Body of pancreas (tissue), 4 donors: ENCODE data around the gene PDE9A. TPM values are rescaled to one million over a fixed set of nuclear protein-coding genes. Genes with fewer than 3 reads are reported as not detected.

ENCODE experiments used
- ATAC-seq: fragments of 150-250 bp; one replicate; pipeline ENCODE4 v1.9.1; 2016
- DNase-seq, 4 donors: peaks; one replicate each; pipeline ENCODE4 v3.0.0-alpha.2; 2019
- H3K27ac ChIP-seq, 4 donors: fragments of 200-600 bp; sonication (generic); 1 replicate in 3 of 4; 2 replicates in 1 of 4; pipeline versions ENCODE4 v1.5.1 to v1.6.1; 2016 to 2019; ENCODE audit warnings: mild to moderate bottlenecking in 1 of 4, mixed read lengths in 1 of 4, moderate library complexity in 1 of 4
- H3K27me3 ChIP-seq, 2 donors: fragments of 200-600 bp; sonication (generic); one replicate each; pipeline ENCODE4 v1.6.0; 2016; ENCODE audit warnings: mild to moderate bottlenecking in 1 of 2
- H3K36me3 ChIP-seq, 2 donors: fragments of 200-600 bp; sonication (generic); replicated peaks in 1 of 2; 2 replicates each; pipeline ENCODE4 v1.5.1; 2016; ENCODE audit warnings: low read depth in 2 of 2; ENCODE audit not compliant: insufficient read depth in 1 of 2
- H3K4me1 ChIP-seq: fragments of 200-600 bp; sonication (generic); one replicate; pipeline ENCODE4 v1.6.0; 2016
- H3K4me3 ChIP-seq, 2 donors: fragments of 200-600 bp; sonication (generic); 1 replicate in 1 of 2; 2 replicates in 1 of 2; pipeline ENCODE4 v1.5.1; 2016 to 2019
- H3K9me3 ChIP-seq, 3 donors: fragments of 200-600 bp; sonication (generic); 1 replicate in 2 of 3; 2 replicates in 1 of 3; pipeline ENCODE4 v1.5.1; 2016
- CTCF ChIP-seq, 7 experiments: fragments of 450-650 bp in 4 of 7; fragments of 200-600 bp in 3 of 7; sonication (generic) in 3 of 7; IDR thresholded peaks; one replicate each; pipeline ENCODE4 v1.5.1; 2016 to 2019; ENCODE audit warnings: antibody characterized with exemption in 7 of 7
- POLR2A ChIP-seq, 3 donors: fragments of 450-650 bp; IDR thresholded peaks; one replicate each; pipeline ENCODE4 v1.6.1; 2016; ENCODE audit warnings: antibody characterized with exemption in 3 of 3, mild to moderate bottlenecking in 2 of 3
- WGBS, 2 donors: methylation state at CpG; one replicate each; pipeline ENCODE4 v1.1.5; 2017; 5-methylcytosine and 5-hydroxymethylcytosine counted together
- intact Hi-C: fragments of 100-400 bp; cut with DNase I; formaldehyde crosslinking; loops from one replicate; pipeline ENCODE4 v1.15.1; 2023
- total RNA-seq, 2 donors: library from RNA; depleted of rRNA; stranded (reverse); fragments of >200 nt; gene quantifications; one replicate each; pipeline ENCODE4 v1.1.0, GENCODE V29; 2016

Gene PDE9A
- total RNA-seq, 2 donors from 2014 or later = 5.2 to 7.9 TPM

GRCh38 chr21:42672699-42673458 lies 19.5 kb downstream of the PDE9A start:
- no peaks in the 10 kb centered on the region for H3K27me3 ChIP-seq
- no peaks in the 10 kb centered on the region for H3K36me3 ChIP-seq
- ATAC-seq (peak; percentile 27), DNase-seq (no peak)
- H3K27ac ChIP-seq = no peak overlapping the region
- intact Hi-C loops = no loop called here
- H3K4me1 ChIP-seq = peaks cover 6% of the 10 kb centered on the region
- no peak for TF ChIP-seq CTCF (IDR thresholded peaks at IDR 0.05)
- 79 to 87% methylated on average over 13 to 24 of the region's 24 CpGs for WGBS, 2 donors
- H3K4me3 ChIP-seq = no peak overlapping the region
- no peaks in the 10 kb centered on the region for H3K9me3 ChIP-seq

GRCh38 chr21:42673633-42674328 lies 20.4 kb downstream of the PDE9A start:
- 67 to 68% methylated on average over 17 to 23 of the region's 23 CpGs for whole genome bisulfite sequencing, 2 donors
- intact Hi-C loops = no loop called here
- H3K4me1 ChIP-seq = peaks cover 6% of the 10 kb centered on the region

GRCh38 chr21:42674351-42674940 lies 21.0 kb downstream of the PDE9A start:
- no peaks in the 10 kb centered on the region for H3K9me3 ChIP-seq
- 47 to 56% methylated on average over 14 of the region's 14 CpGs for WGBS, 2 donors
- H3K27me3 ChIP-seq = no peaks in the 10 kb centered on the region
- intact Hi-C loops = no loop called here
- H3K36me3 ChIP-seq = no peaks in the 10 kb centered on the region
- no peak for ATAC-seq
- no peak overlapping the region for H3K4me3 ChIP-seq
- no peak overlapping the region for H3K27ac ChIP-seq
- DNase-seq = peak in 1 of 4 donors; percentile 27
- TF ChIP-seq CTCF (IDR thresholded peaks at IDR 0.05) (no peak), POLR2A (IDR thresholded peaks at IDR 0.05) (no peak)
- H3K4me1 ChIP-seq = peaks cover 6% of the 10 kb centered on the region

More at GRCh38 chr21:42673633-42674328, 20.4 kb downstream of the PDE9A start:
- Histone ChIP-seq H3K9me3 (no peaks in the 10 kb centered on the region), H3K27ac (no peak overlapping the region), H3K36me3 (no peaks in the 10 kb centered on the region), H3K4me3 (no peak overlapping the region), H3K27me3 (no peaks in the 10 kb centered on the region)
- TF ChIP-seq POLR2A (IDR thresholded peaks at IDR 0.05) (no peak), CTCF (IDR thresholded peaks at IDR 0.05) (no peak)
- ATAC-seq = no peak
- DNase-seq = no peak

- DNase-seq = no peak
- TF ChIP-seq POLR2A (IDR thresholded peaks at IDR 0.05) (no peak), CTCF (IDR thresholded peaks at IDR 0.05) (no peak)
- 75 to 78% methylated on average over 15 of the region's 15 CpGs for WGBS, 2 donors
- Histone ChIP-seq H3K4me1 (peaks cover 6% of the 10 kb centered on the region), H3K27me3 (no peaks in the 10 kb centered on the region), H3K4me3 (no peak overlapping the region), H3K27ac (no peak overlapping the region), H3K36me3 (no peaks in the 10 kb centered on the region), H3K9me3 (no peaks in the 10 kb centered on the region)
- intact Hi-C loops = no loop called here
- ATAC-seq = no peak
Measured at GRCh38 chr21:42675403-42675802, 22.0 kb downstream of the PDE9A start.
